PFSK-1 (cell line): ENCODE data around the gene PURA.

Experiments used
- SIN3A ChIP-seq: IDR thresholded peaks from 2 replicates; pipeline ENCODE4 v1.6.1; 2012; ENCODE audit warnings: mild to moderate bottlenecking, low read length, moderate library complexity, borderline replicate concordance; ENCODE audit not compliant: insufficient read depth
- TAF1 ChIP-seq: IDR thresholded peaks from 2 replicates; pipeline ENCODE4 v1.6.1; 2012; ENCODE audit warnings: low read length, control low read depth, borderline replicate concordance; ENCODE audit not compliant: insufficient read depth

- no peak for TF ChIP-seq TAF1
- TF ChIP-seq SIN3A, result no peak
Measured at GRCh38 chr5:140165101-140165922, 51.4 kb downstream of the PURA start.
